Progenitor cell of endocrine pancreas (in vitro differentiated cells): ENCODE results near the gene MIPOL1. TPM values are rescaled to one million over a fixed set of nuclear protein-coding genes. Genes with fewer than 3 reads are reported as not detected.

ENCODE experiments used
- DNase-seq: peaks from one replicate; pipeline ENCODE4 v3.0.0; 2021; ENCODE audit warnings: low spot score; ENCODE audit not compliant: unreplicated experiment
- H3K27ac Mint-ChIP-seq: 2 replicates; pipeline ENCODE4 v1.8.0; 2021; ENCODE audit warnings: mild to moderate bottlenecking, moderate library complexity, mixed read lengths
- H3K27me3 Mint-ChIP-seq: 2 replicates; pipeline ENCODE4 v1.8.0; 2021; ENCODE audit warnings: mixed read lengths
- H3K36me3 Mint-ChIP-seq: 2 replicates; pipeline ENCODE4 v1.8.0; 2022; ENCODE audit warnings: mixed read lengths; ENCODE audit not compliant: insufficient read depth
- H3K4me1 Mint-ChIP-seq: 2 replicates; pipeline ENCODE4 v1.8.0; 2021; ENCODE audit warnings: low read depth, mixed read lengths
- H3K4me3 Mint-ChIP-seq: 2 replicates; pipeline ENCODE4 v1.8.0; 2021; ENCODE audit warnings: low read depth, mild to moderate bottlenecking, moderate library complexity, mixed read lengths
- H3K9me3 Mint-ChIP-seq: 2 replicates; pipeline ENCODE4 v1.8.0; 2021; ENCODE audit warnings: low read depth, mixed read lengths
- total RNA-seq: library from RNA; stranded (reverse); gene quantifications from 2 replicates; pipeline ENCODE4 v1.2.1, GENCODE V29; 2021
- TF ChIP-seq, protein P1 (sequence below): fragments of 200-600 bp; sonication (generic); IDR thresholded peaks from one replicate; pipeline ENCODE4 v1.5.0; 2021; ENCODE audit warnings: antibody characterized with exemption, mild to moderate bottlenecking; ENCODE audit not compliant: unreplicated experiment

The MIPOL1 gene
- total RNA-seq, 1 donor from 2014 or later, result 25.6 TPM

- H3K27ac Mint-ChIP-seq, result peak overlapping the region; percentile 98
- peaks cover 37% of the 10 kb centered on the region for H3K36me3 Mint-ChIP-seq
Observed at GRCh38 chr14:37591941-37592481, 394.3 kb downstream of the MIPOL1 start.

DNA sequence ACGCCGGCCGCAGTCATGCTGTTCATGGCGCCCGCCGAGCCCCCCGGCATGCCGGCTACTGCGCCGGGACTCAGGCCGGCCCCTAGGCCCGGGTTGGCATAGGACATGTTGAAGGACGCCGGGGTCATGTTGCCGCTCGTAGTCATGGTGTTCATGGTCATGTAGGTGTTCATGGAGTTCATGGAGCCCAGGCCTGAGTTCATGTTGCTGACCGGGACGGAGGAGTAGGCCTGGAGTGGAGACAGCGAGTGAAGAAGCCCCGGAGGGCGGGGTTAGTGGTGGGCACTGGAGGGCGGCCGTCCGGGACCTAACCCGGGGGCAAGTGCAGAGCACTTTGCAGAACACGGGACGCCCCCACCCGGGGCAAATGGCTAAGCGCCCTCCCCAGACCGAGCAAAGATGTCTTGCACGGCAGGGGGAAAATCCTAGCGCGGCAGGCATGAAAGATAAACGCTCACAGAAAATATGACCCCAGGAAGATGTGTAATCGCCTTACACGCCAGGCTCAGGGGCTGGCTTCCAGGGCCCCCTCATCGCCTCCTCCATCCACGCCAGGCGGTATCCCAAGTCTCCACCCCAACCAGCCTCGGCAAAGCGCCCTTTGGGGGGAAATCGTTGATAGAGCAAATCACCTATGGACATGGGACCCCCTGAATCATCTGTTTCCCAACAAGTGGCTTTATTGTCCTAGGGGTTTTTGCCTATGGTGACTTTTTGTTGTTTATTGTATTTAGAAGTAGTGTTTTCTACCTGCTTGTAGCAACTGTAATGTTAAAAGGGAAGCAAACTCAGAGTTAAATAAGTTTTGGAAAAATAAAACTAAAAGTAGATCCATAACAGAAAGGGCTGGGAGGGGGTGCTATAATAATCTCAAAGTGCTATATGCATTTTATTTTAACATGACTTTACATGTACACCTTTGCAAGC is 395.0 kb downstream of the MIPOL1 start:
- Mint-ChIP-seq H3K36me3 (peaks cover 37% of the 10 kb centered on the region), H3K4me3 (peak overlapping the region; percentile 89), H3K27me3 (no peaks in the 10 kb centered on the region), H3K9me3 (no peaks in the 10 kb centered on the region), H3K4me1 (peaks cover 37% of the 10 kb centered on the region), H3K27ac (peak overlapping the region; percentile 98)
- DNase-seq, result peak; percentile 33
- TF ChIP-seq, protein P1, sequence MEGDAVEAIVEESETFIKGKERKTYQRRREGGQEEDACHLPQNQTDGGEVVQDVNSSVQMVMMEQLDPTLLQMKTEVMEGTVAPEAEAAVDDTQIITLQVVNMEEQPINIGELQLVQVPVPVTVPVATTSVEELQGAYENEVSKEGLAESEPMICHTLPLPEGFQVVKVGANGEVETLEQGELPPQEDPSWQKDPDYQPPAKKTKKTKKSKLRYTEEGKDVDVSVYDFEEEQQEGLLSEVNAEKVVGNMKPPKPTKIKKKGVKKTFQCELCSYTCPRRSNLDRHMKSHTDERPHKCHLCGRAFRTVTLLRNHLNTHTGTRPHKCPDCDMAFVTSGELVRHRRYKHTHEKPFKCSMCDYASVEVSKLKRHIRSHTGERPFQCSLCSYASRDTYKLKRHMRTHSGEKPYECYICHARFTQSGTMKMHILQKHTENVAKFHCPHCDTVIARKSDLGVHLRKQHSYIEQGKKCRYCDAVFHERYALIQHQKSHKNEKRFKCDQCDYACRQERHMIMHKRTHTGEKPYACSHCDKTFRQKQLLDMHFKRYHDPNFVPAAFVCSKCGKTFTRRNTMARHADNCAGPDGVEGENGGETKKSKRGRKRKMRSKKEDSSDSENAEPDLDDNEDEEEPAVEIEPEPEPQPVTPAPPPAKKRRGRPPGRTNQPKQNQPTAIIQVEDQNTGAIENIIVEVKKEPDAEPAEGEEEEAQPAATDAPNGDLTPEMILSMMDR, result no peak

More at GRCh38 chr14:37591941-37592481, 394.3 kb downstream of the MIPOL1 start:
- TF ChIP-seq, protein P1, result no peak
- H3K9me3 Mint-ChIP-seq, result no peaks in the 10 kb centered on the region
- peak overlapping the region; percentile 89 for H3K4me3 Mint-ChIP-seq
- H3K4me1 Mint-ChIP-seq, result peaks cover 40% of the 10 kb centered on the region
- H3K27me3 Mint-ChIP-seq, result no peaks in the 10 kb centered on the region
- no peak for DNase-seq

- Mint-ChIP-seq H3K4me1 (peaks cover 32% of the 10 kb centered on the region), H3K27ac (peak overlapping the region; percentile 98), H3K4me3 (peak overlapping the region; percentile 89), H3K36me3 (peaks cover 32% of the 10 kb centered on the region), H3K9me3 (no peaks in the 10 kb centered on the region), H3K27me3 (no peaks in the 10 kb centered on the region)
- TF ChIP-seq, protein P1, result no peak
- DNase-seq, result no peak
Observed at GRCh38 chr14:37593511-37594237, 395.9 kb downstream of the MIPOL1 start.

- H3K4me3 Mint-ChIP-seq, result peak overlapping the region; percentile 92
- peaks cover 26% of the 10 kb centered on the region for H3K36me3 Mint-ChIP-seq
- H3K27ac Mint-ChIP-seq, result peak overlapping the region; percentile 98
- TF ChIP-seq, protein P1, result peak; percentile 95
- H3K9me3 Mint-ChIP-seq, result no peaks in the 10 kb centered on the region
- DNase-seq, result peak; percentile 75
- H3K4me1 Mint-ChIP-seq, result peaks cover 28% of the 10 kb centered on the region
- H3K27me3 Mint-ChIP-seq, result no peaks in the 10 kb centered on the region
Observed at GRCh38 chr14:37594238-37594970, 396.7 kb downstream of the MIPOL1 start.
